Measurements from ENCODE around the gene KDM5A.
"Not testable (repeated sequence)": the region's sequence is repeated elsewhere in the genome, so short reads cannot be mapped to it uniquely, and the experiment has no call there.

Gene KDM5A

DNA sequence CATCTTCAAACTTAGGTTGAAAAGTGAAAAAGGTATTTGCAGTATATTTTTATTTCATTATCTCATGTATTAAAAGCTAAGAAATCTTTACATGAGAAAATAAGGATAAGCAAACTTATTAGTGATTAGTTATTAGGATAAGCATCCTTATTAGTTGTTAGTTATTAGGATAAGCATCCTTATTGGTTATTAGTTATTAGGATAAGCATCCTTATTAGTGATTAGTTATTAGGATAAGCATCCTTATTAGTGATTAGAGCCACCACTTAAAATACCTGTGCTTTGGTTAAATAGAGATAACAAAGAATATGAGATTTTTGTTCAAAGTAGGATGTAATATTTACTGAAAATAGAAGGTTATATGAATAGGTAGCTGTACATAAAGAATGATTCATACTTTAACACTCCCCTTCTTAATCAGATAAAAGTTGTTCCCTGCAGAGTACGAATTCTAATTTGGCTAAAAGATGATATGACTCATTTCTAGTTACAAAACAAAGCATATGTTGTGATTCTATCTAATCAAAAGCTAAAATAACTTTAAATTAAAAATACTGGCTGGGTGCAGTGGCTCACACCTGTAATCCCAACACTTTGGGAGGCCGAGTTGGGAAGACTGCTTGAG lies 56.4 kb downstream of the KDM5A start:
- peak; percentile 50 for DNase-seq (ENCODE audit: low read depth)

- no peak for DNase-seq (ENCODE audit: low read depth)
These were observed 57.8 kb downstream of the KDM5A start for GRCh38 chr12:331287-331686.

DNA sequence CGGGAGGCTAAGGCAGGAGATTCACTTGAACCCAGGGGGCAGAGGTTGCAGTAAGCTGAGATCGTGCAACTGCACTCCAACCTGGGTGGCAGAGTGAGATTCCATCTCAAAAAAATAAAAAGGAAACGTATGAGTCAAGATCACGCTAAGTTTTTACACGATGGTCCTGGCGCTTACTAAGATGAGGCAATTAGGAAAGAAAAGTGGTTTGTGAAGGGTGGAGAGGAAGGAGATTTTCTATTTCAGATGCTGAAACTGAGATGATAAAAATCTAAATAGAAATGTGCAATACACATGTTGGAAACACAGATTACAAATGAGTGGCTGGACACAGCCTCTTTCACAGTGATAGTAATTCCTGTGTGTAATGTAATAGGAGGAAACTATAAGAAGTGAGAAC lies 63.2 kb downstream of the KDM5A start:
- DNase-seq (ENCODE audit: low read depth), result no peak

DNA sequence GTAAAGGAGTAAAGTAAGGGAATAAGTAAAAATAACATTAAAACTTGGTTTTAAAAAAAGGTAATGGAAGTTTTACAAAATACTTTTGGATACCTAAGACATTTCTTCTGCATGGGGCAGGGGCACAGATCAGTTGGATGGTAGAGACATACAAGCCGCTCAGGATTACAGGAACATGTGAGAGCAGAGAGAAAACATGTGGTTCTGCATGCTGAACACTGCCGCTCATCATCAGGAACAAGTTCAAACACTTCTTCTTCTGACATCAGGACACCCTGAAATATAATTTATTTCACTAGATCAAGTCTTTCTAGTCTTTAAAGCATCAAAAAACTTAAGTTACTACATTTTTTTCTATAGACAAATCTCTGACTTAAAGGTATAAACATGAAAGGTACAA lies 65.6 kb downstream of the KDM5A start:
- no peak for DNase-seq (ENCODE audit: low read depth)

DNA sequence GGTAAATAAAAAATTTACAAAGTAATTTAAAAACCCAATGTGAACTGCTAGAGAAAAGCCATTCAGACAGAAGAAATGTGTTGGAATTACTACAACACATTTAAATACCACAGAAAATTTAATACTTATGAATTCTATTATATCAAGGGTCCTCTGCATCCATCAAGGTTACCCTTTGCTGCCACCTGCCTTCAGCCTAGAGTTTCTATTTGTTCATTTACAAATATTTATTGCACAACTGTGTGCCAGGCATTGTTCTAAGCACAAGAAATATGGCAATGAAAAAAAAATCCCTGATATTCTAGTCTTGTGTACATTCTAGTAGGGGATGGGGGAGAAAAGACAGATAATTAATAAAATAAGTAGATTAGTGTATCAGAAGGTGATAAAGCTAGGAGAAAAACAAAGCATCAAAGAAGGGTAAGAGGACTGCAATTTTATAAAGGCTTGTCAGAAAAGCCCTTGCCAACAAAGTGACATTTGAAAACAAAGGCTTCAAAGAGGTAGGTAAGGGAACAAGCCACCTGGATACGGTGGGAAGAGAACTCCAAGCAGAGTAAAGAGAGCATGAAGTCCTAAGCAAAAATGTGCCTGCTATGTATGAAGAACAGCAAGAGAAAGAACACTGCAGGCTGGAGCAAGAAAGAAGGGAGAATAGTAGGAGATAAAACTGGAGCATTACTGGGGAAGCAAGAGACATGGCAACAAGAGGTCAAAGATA lies 67.4 kb downstream of the KDM5A start:
- peak; percentile 15 for DNase-seq (ENCODE audit: low read depth)

GRCh38 chr12:318759-319515 lies 70.2 kb downstream of the KDM5A start:
- DNase-seq (ENCODE audit: low read depth), result no peak

DNA sequence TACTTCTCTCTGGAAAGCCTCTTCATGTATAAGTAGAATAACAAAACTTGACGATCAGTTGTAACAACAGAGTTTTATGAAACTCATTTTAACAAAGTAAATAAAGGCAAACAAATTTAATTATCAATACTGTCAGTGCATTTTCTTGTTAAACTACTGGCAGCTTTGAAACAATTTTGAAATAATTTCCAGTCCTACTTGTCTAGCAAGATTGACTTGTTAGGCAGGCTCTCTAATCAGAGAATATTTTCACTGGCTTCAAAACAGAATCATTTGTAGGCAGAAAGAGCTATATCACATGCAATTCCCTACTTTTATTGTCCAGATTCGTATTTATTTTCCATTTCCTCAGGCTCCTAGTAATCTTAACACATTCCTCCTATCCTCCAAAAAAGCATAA lies 80.6 kb downstream of the KDM5A start:
- DNase-seq (ENCODE audit: low read depth), result no peak

DNA sequence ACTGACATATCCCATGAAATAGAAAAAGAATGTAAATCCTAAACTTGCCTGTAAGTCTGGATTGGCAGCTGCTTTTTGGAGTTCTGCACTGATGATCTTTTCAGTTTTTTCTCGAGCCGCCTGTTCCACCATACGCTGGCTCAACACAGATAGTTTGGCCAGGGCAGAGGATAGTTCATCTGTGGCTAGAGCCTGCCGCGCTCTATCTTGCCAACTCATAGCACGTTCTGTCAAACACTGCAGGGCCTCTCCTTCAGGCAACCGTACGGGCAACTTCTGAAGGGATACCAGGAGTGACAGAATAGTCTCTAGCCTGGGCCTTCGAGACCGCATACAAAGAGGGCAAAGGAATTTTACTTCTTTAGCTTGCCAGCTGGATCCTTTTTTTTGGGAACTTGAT lies 81.7 kb downstream of the KDM5A start:
- DNase-seq (ENCODE audit: low read depth), result no peak

DNA sequence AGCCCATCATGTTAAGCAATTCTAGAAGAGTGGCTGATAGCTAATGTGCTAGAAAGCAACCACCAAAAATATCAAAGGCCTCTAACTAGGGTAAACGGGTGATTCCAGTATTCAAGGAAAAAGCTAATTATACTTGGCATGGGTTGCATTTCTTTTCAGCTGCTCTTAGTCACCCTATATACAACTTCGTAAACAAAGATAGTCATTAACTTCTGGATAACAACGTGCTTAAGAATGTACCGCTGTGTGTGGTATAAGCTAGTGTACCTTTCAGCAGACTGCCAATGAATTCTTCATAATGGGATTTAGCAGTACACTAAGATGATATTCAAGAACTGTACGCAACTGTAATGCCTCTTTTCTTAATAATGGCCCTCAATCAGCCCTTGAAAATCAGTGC lies 84.3 kb downstream of the KDM5A start:
- DNase-seq (ENCODE audit: low read depth), result peak; percentile 9

DNA sequence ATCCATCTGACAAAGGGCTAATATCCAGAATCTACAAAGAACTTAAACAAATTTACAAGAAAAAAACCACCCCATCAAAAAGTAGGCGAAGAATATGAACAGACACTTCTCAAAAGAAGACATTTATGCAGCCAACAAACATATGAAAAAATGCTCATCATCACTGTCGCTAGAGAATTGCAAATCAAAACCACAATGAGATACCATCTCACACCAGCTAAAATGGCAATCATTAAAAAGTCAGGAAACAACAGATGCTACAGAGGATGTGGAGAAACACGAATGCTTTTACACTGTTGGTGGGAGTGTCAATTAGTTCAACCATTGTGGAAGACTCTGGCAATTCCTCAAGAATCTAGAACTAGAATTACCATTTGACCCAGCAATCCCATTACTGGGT lies 86.4 kb downstream of the KDM5A start:
- not testable (repeated sequence) for DNase-seq (ENCODE audit: low read depth)

GRCh38 chr12:300166-300565 lies 89.0 kb downstream of the KDM5A start:
- DNase-seq (ENCODE audit: low read depth), result not testable (repeated sequence)

- DNase-seq (ENCODE audit: low read depth), result not testable (repeated sequence)
These were observed 89.6 kb downstream of the KDM5A start for GRCh38 chr12:299511-299910.

DNA sequence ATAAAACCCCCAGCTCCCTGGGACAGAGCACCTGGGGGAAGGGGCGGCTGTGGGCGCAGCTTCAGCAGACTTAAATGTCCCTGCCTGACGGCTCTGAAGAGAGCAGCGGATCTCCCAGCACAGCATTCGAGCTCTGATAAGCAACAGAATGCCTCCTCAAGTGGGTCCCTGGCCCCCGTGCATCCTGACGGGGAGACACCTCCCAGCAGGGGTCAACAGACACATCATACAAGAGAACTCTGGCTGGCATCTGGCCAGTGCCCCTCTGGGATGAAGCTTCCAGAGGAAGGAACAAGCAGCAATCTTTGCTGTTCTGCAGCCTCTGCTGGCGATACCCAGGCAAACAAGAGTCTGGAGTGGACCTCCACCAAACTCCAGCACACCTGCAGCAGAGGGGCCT lies 91.1 kb downstream of the KDM5A start:
- not testable (repeated sequence) for DNase-seq (ENCODE audit: low read depth)

GRCh38 chr12:295132-295531 lies 94.0 kb downstream of the KDM5A start:
- no peak for DNase-seq (ENCODE audit: low read depth)

- DNase-seq (ENCODE audit: low read depth), result no peak
These were observed 95.9 kb downstream of the KDM5A start for GRCh38 chr12:293199-293598.

- peak; percentile 37 for DNase-seq (ENCODE audit: low read depth)
These were observed 96.9 kb downstream of the KDM5A start for GRCh38 chr12:292186-292585.

DNA sequence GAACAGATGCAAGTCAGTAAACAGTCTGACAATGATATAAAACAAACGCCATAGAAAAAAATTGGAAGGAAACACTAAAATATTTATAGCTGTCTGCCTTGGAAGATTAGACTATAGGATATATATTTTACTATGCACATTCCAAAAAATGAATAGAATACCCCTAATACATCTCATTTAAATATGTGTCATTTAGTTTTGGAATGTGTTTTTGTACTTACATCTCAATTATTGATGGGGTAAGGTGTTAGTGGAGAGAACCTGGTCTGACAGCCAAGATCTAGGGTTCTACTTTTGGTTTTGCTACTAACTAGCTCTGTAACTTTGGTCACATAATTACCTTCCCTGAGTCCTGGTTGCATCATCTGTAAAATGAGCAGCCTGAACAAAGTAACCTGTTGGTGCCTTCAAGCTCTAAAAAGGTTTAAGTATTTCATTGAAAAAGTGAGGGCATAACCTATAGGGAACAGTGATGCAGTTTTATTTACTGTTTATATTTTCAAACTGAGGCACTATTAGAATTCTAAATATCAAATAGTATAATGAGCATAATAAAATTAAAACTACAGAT lies 97.9 kb downstream of the KDM5A start:
- no peak for DNase-seq (ENCODE audit: low read depth)

- DNase-seq (ENCODE audit: low read depth), result peak; percentile 55
These were observed 100.4 kb downstream of the KDM5A start for GRCh38 chr12:288687-289086.

- no peak for DNase-seq (ENCODE audit: low read depth)
These were observed 102.4 kb downstream of the KDM5A start for GRCh38 chr12:286531-287300.

DNA sequence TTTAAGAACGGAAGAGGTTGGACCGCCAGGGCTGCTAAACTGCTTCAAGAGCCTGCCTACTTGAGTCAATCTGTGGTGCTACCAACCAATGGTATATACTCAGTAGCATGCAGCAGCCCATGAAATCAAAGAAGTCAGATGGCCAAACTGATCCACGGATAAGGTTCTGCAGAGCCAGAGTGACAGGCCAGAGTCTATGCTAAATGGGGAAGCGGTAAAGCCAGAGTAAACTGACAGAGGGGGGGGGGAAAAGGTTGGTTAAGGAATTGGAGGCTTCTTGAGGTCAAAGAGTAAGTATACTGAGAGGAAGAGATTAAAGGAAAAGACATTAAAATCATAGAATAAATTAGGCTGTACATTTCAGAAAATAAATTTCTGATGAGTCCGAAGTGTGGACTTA lies 111.1 kb downstream of the KDM5A start:
- no peak for DNase-seq (ENCODE audit: low read depth)

DNA sequence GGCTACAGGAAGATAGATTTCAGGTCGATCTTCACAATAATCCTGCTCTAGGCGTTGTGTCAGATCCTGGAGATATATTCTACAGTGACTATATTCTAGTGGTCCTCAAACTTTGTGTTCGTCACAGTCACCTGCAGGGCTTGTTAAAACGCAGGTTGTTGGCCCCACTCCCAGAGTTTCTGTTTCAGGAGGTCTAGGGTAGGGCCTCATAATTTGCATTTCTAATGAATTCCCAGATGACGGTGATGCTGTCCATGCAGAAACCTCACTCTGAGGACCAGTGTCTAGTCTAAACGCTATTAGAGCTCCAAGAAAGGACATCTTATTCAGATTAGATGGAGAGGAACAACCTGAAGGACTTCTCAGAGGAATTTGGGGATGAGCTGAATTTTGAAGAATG lies 113.3 kb downstream of the KDM5A start:
- DNase-seq (ENCODE audit: low read depth), result no peak

DNA sequence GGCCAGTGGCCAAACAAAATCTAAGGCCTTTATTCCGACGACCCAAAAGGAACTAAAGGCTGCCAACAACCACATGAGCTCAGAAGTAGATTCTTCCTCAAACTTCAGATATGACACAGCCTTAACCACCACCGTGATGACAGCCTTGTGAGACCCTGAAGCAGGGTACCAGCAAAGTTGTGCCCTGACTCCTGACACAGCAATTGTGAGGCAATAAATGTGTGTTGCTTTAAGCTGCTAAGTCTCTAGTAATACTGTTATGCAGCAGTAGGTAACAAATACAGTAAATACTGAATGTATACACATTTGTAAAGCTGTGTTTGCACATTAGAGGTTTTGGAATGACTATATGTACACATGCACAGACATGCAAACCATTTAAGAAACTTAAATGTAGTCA lies 115.7 kb downstream of the KDM5A start:
- no peak for DNase-seq (ENCODE audit: low read depth)
